Neural progenitor cell (in vitro differentiated cells): ENCODE results near the gene CDC42BPA.

ENCODE experiments used
- CTCF ChIP-seq: fragments of 200-600 bp; sonication (generic); IDR thresholded peaks from 2 replicates; pipeline ENCODE4 v1.5.1; 2017; ENCODE audit warnings: antibody characterized with exemption, mild to moderate bottlenecking
- EZH2 ChIP-seq: fragments of 200-600 bp; sonication (generic); IDR thresholded peaks from 2 replicates; pipeline ENCODE4 v1.6.1; 2017; ENCODE audit warnings: antibody characterized with exemption, mild to moderate bottlenecking, moderate library complexity
- EZH2phosphoT487 ChIP-seq: fragments of 200-600 bp; sonication (generic); IDR thresholded peaks from 2 replicates; pipeline ENCODE4 v1.6.1; 2017; ENCODE audit warnings: antibody characterized with exemption

- TF ChIP-seq CTCF (no peak), EZH2 (no peak), EZH2phosphoT487 (no peak)
Observed at GRCh38 chr1:227134686-227135314, 183.5 kb downstream of the CDC42BPA start.
